Endothelial cell of umbilical vein (primary cell): ENCODE results near the gene POLR3C. TPM values are rescaled to one million over a fixed set of nuclear protein-coding genes. Genes with fewer than 3 reads are reported as not detected.

Source experiments
- BruUV-seq: library from RNA; stranded (reverse); fragments of 400-500 nt; replicated peaks from 2 replicates; lab custom pipeline; 2021; lab: Mats Ljungman, UMichigan
- CTCF ChIA-PET: fragments of 300-600, 350-600 bp; sonication (Branson Sonifier 250); formaldehyde crosslinking; loops from one replicate; lab custom pipeline; 2021; ENCODE audit warnings: antibody characterized with exemption, inconsistent platforms; lab: Charles Lee
- POLR2A ChIA-PET: fragments of 300-600, 350-600 bp; sonication (Branson Sonifier 250); formaldehyde crosslinking; loops from one replicate; lab custom pipeline; 2021; ENCODE audit warnings: antibody characterized with exemption, inconsistent platforms; lab: Charles Lee
- DNase-seq: peaks from one replicate; pipeline ENCODE4 v3.0.0-alpha.2; 2011; ENCODE audit warnings: low read depth, low spot score
- FAIRE-seq: peaks from 2 replicates; lab custom pipeline; 2011; peaks lifted over from hg19 to GRCh38; lab: Jason Lieb, UNC
- H2AFZ ChIP-seq: 2 replicates; pipeline ENCODE4 v1.6.0; 2012; ENCODE audit warnings: low read depth, low read length, control low read depth, inconsistent platforms
- H3K27ac ChIP-seq: 2 replicates; pipeline ENCODE4 v1.5.1; 2011; ENCODE audit warnings: low read depth, mild to moderate bottlenecking, control low read depth, low read length, moderate library complexity; ENCODE audit not compliant: insufficient read depth
- H3K27me3 ChIP-seq, 2 experiments: 2 replicates each; pipeline versions ENCODE4 v1.6.0 to v1.6.1; 2011; ENCODE audit warnings: low read length in 2 of 2, mixed read lengths in 1 of 2; ENCODE audit not compliant: control insufficient read depth in 2 of 2, insufficient read depth in 2 of 2
- H3K36me3 ChIP-seq, 2 experiments: 2 replicates in 1 of 2; 3 replicates in 1 of 2; pipeline ENCODE4 v1.5.1; 2011; ENCODE audit warnings: low read length in 2 of 2, mild to moderate bottlenecking in 1 of 2, moderate library complexity in 1 of 2; ENCODE audit not compliant: control insufficient read depth in 2 of 2, insufficient read depth in 2 of 2; ENCODE audit errors: extremely low read depth in 1 of 2
- H3K4me1 ChIP-seq: 3 replicates; pipeline ENCODE4 v1.5.1; 2011; ENCODE audit warnings: mild to moderate bottlenecking, low read length; ENCODE audit not compliant: control insufficient read depth, insufficient read depth; ENCODE audit errors: extremely low read depth
- H3K4me2 ChIP-seq: 2 replicates; pipeline ENCODE4 v1.6.1; 2011; ENCODE audit warnings: low read length, control low read depth, mixed read lengths; ENCODE audit not compliant: insufficient read depth
- H3K4me3 ChIP-seq, 3 experiments: fragments of 200-600 bp in 1 of 3; sonication (generic), shearing (Covaris generic) in 1 of 3; replicated peaks in 1 of 3; 2 replicates each; pipeline ENCODE4 v1.5.1; 2011 to 2016; ENCODE audit warnings: control low read depth in 3 of 3, low read length in 3 of 3, mild to moderate bottlenecking in 2 of 3, inconsistent platforms in 1 of 3, low read depth in 1 of 3, moderate library complexity in 1 of 3; ENCODE audit not compliant: insufficient read depth in 1 of 3
- H3K79me2 ChIP-seq: 2 replicates; pipeline ENCODE4 v1.6.0; 2012; ENCODE audit warnings: low read length, inconsistent platforms; ENCODE audit not compliant: control insufficient read depth, insufficient read depth
- H3K9ac ChIP-seq: replicated peaks from 2 replicates; pipeline ENCODE3; 2011; ENCODE audit warnings: low read length, control low read depth; ENCODE audit not compliant: insufficient read depth; ENCODE audit errors: extremely low read depth
- H3K9me1 ChIP-seq: replicated peaks from 3 replicates; pipeline ENCODE4 v1.6.0; 2011; ENCODE audit warnings: mild to moderate bottlenecking, low read length; ENCODE audit not compliant: control insufficient read depth, insufficient read depth; ENCODE audit errors: extremely low read depth
- H3K9me3 ChIP-seq: replicated peaks from 2 replicates; pipeline ENCODE4 v1.5.1; 2012; ENCODE audit warnings: low read length, inconsistent platforms; ENCODE audit not compliant: control insufficient read depth, insufficient read depth
- H4K20me1 ChIP-seq: replicated peaks from 2 replicates; pipeline ENCODE3; 2011; ENCODE audit warnings: mild to moderate bottlenecking, low read length; ENCODE audit not compliant: control insufficient read depth, insufficient read depth; ENCODE audit errors: extremely low read depth
- EZH2 ChIP-seq: IDR thresholded peaks from 2 replicates; pipeline ENCODE4 v1.6.1; 2012; ENCODE audit warnings: borderline replicate concordance, low read depth, mild to moderate bottlenecking, moderate library complexity, low read length, inconsistent platforms; ENCODE audit not compliant: severe bottlenecking
- FOS ChIP-seq: IDR thresholded peaks from 2 replicates; pipeline ENCODE4 v1.6.1; 2011; ENCODE audit warnings: mild to moderate bottlenecking, low read length, moderate library complexity, borderline replicate concordance; ENCODE audit not compliant: insufficient read depth
- GATA2 ChIP-seq: IDR thresholded peaks from 2 replicates; pipeline ENCODE4 v1.7.0; 2011; ENCODE audit warnings: low read depth, mild to moderate bottlenecking, moderate library complexity, mixed read lengths, low read length; ENCODE audit not compliant: insufficient read length, insufficient read depth
- JUN ChIP-seq: IDR thresholded peaks from 2 replicates; pipeline ENCODE4 v1.6.1; 2011; ENCODE audit warnings: borderline replicate concordance, low read depth; ENCODE audit not compliant: insufficient read length, insufficient read depth
- POLR2AphosphoS5 ChIP-seq: IDR thresholded peaks from 2 replicates; pipeline ENCODE4 v1.6.1; 2012; ENCODE audit warnings: low read depth, mild to moderate bottlenecking, control low read depth, low read length, moderate library complexity; ENCODE audit not compliant: insufficient read depth
- dilution Hi-C: fragments of 300-500 bp; cut with MboI; formaldehyde crosslinking; loops from one replicate; pipeline ENCODE4 v1.15.0; 2019; ENCODE audit warnings: low sequenced_read_pairs; ENCODE audit not compliant: extremely low pct_ligation_motif_present
- intact Hi-C: fragments of 100-400 bp; cut with micrococcal nuclease; formaldehyde crosslinking; loops from one replicate; pipeline ENCODE4 v1.10.0; 2022
- polyA plus RNA-seq, 4 experiments: library from polyadenylated mRNA; depleted of rRNA in 3 of 4; stranded (reverse) in 3 of 4; unstranded in 1 of 4; fragments of >200 nt; gene quantifications; 2 replicates each; pipeline versions ENCODE4 v1.2.1 to v1.2.3, GENCODE V29; 2011 to 2012; ENCODE audit warnings: missing spikeins in 1 of 4
- total RNA-seq: library from RNA; stranded (reverse); gene quantifications from 2 replicates; pipeline ENCODE4 v1.2.3, GENCODE V29; 2021
- TF ChIP-seq, protein P1 (sequence below): IDR thresholded peaks from 2 replicates; pipeline ENCODE4 v1.6.1; 2011; ENCODE audit not compliant: insufficient read depth, insufficient read length
- TF ChIP-seq, protein P2 (sequence below), 2 donors: IDR thresholded peaks; 1 replicate in 1 of 2; 2 replicates in 1 of 2; pipeline ENCODE4 v1.5.1; 2011; ENCODE audit warnings: low read length in 2 of 2, mild to moderate bottlenecking in 2 of 2, moderate library complexity in 2 of 2, control low read depth in 1 of 2, inconsistent platforms in 1 of 2, low read depth in 1 of 2; ENCODE audit not compliant: insufficient read depth in 1 of 2; ENCODE audit errors: extremely low read depth in 1 of 2

Gene POLR3C
- total and polyA plus RNA-seq, 2 donors (not counting 3 experiments of a cell fraction or from before 2014, with no cell fraction given) = 28.4 to 30.4 TPM

DNA sequence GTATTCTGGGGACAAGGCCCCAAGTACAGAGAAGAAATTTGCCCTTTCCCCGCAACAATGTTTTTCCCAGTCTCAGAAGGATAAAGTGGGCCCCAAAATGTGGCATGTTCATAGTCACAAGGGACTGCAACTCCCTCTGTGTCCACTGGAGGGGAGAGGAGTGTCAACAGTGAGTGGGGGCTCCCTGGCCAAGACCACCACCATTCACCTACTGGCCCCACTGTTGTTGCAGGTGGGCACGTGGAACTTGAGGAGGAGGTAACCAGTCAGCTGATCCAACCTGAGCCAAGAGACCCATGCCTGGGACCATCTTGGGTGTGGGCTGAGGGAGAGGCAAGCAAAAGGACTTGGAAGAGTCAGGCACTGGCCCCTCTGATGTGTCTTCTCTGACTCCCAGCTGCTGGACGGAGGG is 22.2 kb downstream of the POLR3C start:
- peak overlapping the region; percentile 28 for H3K27ac ChIP-seq
- dilution Hi-C loops = no loop called here
- intact Hi-C loops = loop anchor here (1.0 kb wide), 2 partner anchors 64 to 167 kb away; partner anchors contain the start of gene ITGA10
- BruUV-seq = no TSS peak
- H3K4me3 ChIP-seq = peak overlapping the region in 2 of 3 experiments; percentile 58 to 59
- TF ChIP-seq, protein P1, sequence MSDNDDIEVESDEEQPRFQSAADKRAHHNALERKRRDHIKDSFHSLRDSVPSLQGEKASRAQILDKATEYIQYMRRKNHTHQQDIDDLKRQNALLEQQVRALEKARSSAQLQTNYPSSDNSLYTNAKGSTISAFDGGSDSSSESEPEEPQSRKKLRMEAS = no peak
- TF ChIP-seq, protein P2, sequence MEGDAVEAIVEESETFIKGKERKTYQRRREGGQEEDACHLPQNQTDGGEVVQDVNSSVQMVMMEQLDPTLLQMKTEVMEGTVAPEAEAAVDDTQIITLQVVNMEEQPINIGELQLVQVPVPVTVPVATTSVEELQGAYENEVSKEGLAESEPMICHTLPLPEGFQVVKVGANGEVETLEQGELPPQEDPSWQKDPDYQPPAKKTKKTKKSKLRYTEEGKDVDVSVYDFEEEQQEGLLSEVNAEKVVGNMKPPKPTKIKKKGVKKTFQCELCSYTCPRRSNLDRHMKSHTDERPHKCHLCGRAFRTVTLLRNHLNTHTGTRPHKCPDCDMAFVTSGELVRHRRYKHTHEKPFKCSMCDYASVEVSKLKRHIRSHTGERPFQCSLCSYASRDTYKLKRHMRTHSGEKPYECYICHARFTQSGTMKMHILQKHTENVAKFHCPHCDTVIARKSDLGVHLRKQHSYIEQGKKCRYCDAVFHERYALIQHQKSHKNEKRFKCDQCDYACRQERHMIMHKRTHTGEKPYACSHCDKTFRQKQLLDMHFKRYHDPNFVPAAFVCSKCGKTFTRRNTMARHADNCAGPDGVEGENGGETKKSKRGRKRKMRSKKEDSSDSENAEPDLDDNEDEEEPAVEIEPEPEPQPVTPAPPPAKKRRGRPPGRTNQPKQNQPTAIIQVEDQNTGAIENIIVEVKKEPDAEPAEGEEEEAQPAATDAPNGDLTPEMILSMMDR (IDR thresholded peaks at IDR 0.05; ENCODE audit: extremely low read depth in 1 of 2, insufficient read depth in 1 of 2, low read depth in 1 of 2, low read length in 2 of 2) = peak; percentile 54 to 63
- no peak for TF ChIP-seq JUN
- TF ChIP-seq POLR2AphosphoS5 = no peak
- no peak for TF ChIP-seq FOS
- no peak for TF ChIP-seq GATA2
- TF ChIP-seq EZH2 = no peak
- ChIA-PET POLR2A (interaction anchor here (0.6 to 3.0 kb wide), 3 partner anchors 13 to 166 kb away, joined by 3 to 13 read pairs (median 7); partner anchors contain the start of genes PIAS3 and RBM8A), CTCF (interaction anchor here (1.0 to 9.1 kb wide), 21 partner anchors 11 to 205 kb away, joined by 3 to 154 read pairs (median 13); partner anchors contain the start of genes ANKRD34A, ANKRD35, ITGA10 and LIX1L)
- H3K9me3 ChIP-seq = no peaks in the 10 kb centered on the region
- peak overlapping the region; percentile 69 for H2AFZ ChIP-seq
- H3K79me2 ChIP-seq = no peaks in the 10 kb centered on the region
- peak; percentile 71 for FAIRE-seq
- peaks cover 18 to 32% of the 10 kb centered on the region in 2 experiments for H3K36me3 ChIP-seq
- peak overlapping the region; percentile 79 for H3K4me2 ChIP-seq
- DNase-seq = peak; percentile 46
- H3K27me3 ChIP-seq = no peaks in the 10 kb centered on the region
- peak overlapping the region; percentile 71 for H3K9ac ChIP-seq
- H3K9me1 ChIP-seq = no peaks in the 10 kb centered on the region
- peaks cover 24% of the 10 kb centered on the region for H3K4me1 ChIP-seq
- H4K20me1 ChIP-seq = no peaks in the 10 kb centered on the region
